AG09309 (cell line): ENCODE results near the gene NHLRC4.
A peak's percentile ranks its signal among the peaks of the same experiment; 100 is the strongest.

Experiments used
- DNase-seq: peaks from one replicate; pipeline ENCODE4 v3.0.0-alpha.2; 2010; ENCODE audit warnings: low read depth
- H3K4me3 ChIP-seq: 2 replicates; pipeline ENCODE4 v1.5.1; 2011; ENCODE audit warnings: mild to moderate bottlenecking, low read depth, low read length, moderate library complexity; ENCODE audit not compliant: control insufficient read depth
- TF ChIP-seq, protein P1 (sequence below): IDR thresholded peaks from 2 replicates; pipeline ENCODE4 v1.5.1; 2011; ENCODE audit warnings: mild to moderate bottlenecking, low read depth, low read length, inconsistent platforms; ENCODE audit not compliant: insufficient read depth, control insufficient read depth; ENCODE audit errors: missing control alignments

The NHLRC4 gene

GRCh38 chr16:576197-576822 lies 9.5 kb downstream of the NHLRC4 start:
- DNase-seq: no peak
- TF ChIP-seq, protein P1, sequence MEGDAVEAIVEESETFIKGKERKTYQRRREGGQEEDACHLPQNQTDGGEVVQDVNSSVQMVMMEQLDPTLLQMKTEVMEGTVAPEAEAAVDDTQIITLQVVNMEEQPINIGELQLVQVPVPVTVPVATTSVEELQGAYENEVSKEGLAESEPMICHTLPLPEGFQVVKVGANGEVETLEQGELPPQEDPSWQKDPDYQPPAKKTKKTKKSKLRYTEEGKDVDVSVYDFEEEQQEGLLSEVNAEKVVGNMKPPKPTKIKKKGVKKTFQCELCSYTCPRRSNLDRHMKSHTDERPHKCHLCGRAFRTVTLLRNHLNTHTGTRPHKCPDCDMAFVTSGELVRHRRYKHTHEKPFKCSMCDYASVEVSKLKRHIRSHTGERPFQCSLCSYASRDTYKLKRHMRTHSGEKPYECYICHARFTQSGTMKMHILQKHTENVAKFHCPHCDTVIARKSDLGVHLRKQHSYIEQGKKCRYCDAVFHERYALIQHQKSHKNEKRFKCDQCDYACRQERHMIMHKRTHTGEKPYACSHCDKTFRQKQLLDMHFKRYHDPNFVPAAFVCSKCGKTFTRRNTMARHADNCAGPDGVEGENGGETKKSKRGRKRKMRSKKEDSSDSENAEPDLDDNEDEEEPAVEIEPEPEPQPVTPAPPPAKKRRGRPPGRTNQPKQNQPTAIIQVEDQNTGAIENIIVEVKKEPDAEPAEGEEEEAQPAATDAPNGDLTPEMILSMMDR: no peak
- no peak overlapping the region for H3K4me3 ChIP-seq

GRCh38 chr16:576823-577201 lies 10.0 kb downstream of the NHLRC4 start:
- H3K4me3 ChIP-seq: no peak overlapping the region
- DNase-seq: no peak
- TF ChIP-seq, protein P1: no peak

DNA sequence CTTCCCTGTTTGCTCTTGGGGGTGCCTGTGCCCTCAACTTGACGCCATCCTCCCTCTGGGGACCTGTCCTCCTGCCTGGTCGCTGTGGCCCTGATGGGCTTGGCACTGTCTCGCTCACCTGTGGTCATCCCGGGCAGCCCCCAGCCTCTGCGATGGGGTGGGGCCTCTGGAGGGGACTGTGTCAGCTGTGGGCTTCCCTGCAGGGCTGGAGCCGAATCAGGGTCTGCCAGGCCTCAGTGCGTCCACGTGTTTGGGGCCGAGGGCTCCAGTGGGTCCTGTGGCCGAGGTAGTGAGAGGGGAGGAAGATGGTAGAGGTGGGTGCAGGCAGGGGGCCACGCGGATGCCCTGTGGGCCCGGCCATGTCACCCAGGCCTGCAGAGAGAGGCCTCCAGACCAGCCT lies 11.0 kb downstream of the NHLRC4 start:
- no peak overlapping the region for H3K4me3 ChIP-seq
- TF ChIP-seq, protein P1: no peak
- no peak for DNase-seq

DNA sequence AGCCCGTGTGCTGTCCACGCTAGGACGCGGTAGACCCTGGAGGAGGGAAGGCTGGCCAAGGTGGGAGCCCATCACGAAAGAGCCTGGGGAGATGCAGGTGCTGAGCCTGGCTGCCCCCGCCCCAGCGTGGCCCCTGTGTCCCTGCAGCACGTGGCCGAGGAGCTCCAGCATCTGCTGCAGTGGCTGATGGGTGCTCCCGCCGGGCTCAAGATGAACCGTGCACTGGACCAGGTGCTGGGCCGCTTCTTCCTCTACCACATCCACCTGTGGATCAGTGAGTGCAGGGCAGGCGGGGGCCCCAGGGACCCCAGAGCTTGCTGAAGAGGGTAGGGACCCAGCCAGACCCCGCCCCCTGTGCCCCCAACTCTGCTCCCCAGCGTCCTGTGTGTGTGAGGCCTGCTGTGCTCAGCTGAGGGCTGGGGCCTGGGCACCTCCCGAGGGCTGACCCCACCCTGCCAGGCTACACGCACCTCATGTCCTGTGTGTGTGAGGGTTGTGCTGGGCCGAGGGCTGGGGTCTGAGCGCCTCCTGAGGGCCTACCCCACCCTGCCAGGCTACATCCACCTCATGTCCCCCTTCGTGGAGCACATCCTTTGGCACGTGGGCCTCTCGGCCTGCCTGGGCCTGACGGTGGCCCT lies 11.5 kb downstream of the NHLRC4 start:
- TF ChIP-seq, protein P1: no peak
- no peak overlapping the region for H3K4me3 ChIP-seq
- DNase-seq: no peak

- H3K4me3 ChIP-seq: no peak overlapping the region
- no peak for DNase-seq
- TF ChIP-seq, protein P1: peak; percentile 70
These were observed 12.1 kb downstream of the NHLRC4 start for GRCh38 chr16:578870-579405.

DNA sequence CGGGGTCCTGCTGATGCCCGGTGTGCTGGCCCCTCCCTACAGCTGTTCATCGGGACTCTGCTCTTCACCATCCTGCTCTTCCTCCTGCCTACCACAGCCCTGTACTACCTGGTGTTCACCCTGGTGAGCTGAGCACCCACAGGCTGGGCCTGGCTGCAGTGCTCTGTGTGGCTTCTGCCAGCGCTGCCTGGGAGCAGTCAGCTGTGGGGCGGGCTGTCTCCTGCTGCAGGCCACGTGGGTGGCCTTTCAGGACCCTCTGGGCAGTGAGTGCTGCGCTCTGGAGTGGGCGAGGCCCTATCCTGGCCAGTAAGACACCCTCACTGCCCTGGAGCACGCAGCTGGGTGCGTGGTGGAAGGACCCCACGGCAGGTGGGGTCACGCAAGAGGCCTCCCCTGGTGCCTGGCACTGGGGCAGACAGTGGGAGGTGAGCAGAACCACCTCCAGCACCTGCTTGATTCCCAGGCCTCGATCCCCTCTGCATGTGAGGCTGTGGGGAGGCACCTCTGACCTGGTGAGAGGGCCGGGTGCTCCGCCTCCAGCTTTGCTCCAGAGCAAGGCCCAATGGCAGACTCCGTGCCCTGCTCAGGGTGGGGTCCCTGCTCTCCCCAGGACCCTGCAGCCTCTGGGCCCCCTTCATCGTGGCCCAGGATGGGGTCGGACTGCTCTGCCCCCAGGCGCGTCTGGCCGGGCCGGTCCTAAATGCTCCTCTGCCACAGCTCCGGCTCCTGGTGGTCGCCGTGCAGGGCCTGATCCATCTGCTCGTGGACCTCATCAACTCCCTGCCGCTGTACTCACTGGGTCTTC lies 13.5 kb downstream of the NHLRC4 start:
- TF ChIP-seq, protein P1: no peak
- DNase-seq: no peak
- no peak overlapping the region for H3K4me3 ChIP-seq
